Measurements from ENCODE around the gene CCSAP. TPM values are rescaled to one million over a fixed set of nuclear protein-coding genes. Genes with fewer than 3 reads are reported as not detected.

CCSAP gene
- total RNA-seq, 1 donor from 2014 or later: 8.3 TPM

DNA sequence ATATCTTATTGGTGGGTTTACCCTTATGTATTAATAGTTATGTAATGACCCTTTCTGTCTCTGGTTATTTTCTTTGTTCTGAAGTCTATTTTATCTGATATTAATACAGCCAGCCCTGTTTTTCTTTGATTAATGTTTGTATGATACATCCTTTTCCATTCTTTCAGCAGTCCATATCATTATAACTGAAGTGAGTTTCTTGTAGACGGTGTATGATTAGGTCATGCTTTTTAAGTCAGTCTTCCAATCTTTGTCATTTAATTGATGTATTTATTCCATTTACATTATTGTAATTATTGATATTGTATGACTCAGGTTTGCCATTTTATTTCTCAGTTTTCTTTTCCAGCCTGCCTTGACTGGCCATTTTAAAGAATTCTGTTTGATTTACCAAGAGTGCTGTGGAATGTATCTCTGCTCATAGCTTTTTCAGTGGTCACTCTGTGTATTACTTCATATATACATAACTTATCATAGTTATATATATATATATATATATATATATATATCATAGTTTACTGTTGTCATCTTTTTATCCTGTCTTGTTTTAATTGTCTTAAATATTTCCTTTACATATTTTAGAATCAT is 61.4 kb downstream of the CCSAP start:
- Mint-ChIP-seq H3K4me3 (no peak overlapping the region), H3K9me3 (peaks cover 13% of the 10 kb centered on the region), H3K27ac (no peak overlapping the region), H3K36me3 (peaks cover 11% of the 10 kb centered on the region), H3K4me1 (peaks cover 13% of the 10 kb centered on the region), H3K27me3 (ENCODE audit: low read depth) (no peaks in the 10 kb centered on the region)
- DNase-seq (ENCODE audit: low spot score in 2 of 2, unreplicated experiment in 2 of 2): no peak
- TF ChIP-seq, protein P1, sequence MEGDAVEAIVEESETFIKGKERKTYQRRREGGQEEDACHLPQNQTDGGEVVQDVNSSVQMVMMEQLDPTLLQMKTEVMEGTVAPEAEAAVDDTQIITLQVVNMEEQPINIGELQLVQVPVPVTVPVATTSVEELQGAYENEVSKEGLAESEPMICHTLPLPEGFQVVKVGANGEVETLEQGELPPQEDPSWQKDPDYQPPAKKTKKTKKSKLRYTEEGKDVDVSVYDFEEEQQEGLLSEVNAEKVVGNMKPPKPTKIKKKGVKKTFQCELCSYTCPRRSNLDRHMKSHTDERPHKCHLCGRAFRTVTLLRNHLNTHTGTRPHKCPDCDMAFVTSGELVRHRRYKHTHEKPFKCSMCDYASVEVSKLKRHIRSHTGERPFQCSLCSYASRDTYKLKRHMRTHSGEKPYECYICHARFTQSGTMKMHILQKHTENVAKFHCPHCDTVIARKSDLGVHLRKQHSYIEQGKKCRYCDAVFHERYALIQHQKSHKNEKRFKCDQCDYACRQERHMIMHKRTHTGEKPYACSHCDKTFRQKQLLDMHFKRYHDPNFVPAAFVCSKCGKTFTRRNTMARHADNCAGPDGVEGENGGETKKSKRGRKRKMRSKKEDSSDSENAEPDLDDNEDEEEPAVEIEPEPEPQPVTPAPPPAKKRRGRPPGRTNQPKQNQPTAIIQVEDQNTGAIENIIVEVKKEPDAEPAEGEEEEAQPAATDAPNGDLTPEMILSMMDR (IDR thresholded peaks at IDR 0.05; ENCODE audit: unreplicated experiment): no peak

- no peaks in the 10 kb centered on the region for H3K27me3 Mint-ChIP-seq (ENCODE audit: low read depth)
- DNase-seq (ENCODE audit: low spot score in 2 of 2, unreplicated experiment in 2 of 2): no peak
- no peak overlapping the region for H3K4me3 Mint-ChIP-seq
- H3K4me1 Mint-ChIP-seq: peaks cover 13% of the 10 kb centered on the region
- TF ChIP-seq, protein P1 (IDR thresholded peaks at IDR 0.05; ENCODE audit: unreplicated experiment): no peak
- H3K36me3 Mint-ChIP-seq: peaks cover 11% of the 10 kb centered on the region
- H3K27ac Mint-ChIP-seq: no peak overlapping the region
- H3K9me3 Mint-ChIP-seq: peaks cover 13% of the 10 kb centered on the region
These were observed 61.9 kb downstream of the CCSAP start for GRCh38 chr1:229280921-229281320.

- no peak for DNase-seq (ENCODE audit: low spot score in 2 of 2, unreplicated experiment in 2 of 2)
- Mint-ChIP-seq H3K4me1 (peaks cover 10% of the 10 kb centered on the region), H3K4me3 (no peak overlapping the region), H3K36me3 (peaks cover 13% of the 10 kb centered on the region), H3K9me3 (peaks cover 13% of the 10 kb centered on the region), H3K27ac (peak overlapping the region; percentile 73), H3K27me3 (ENCODE audit: low read depth) (no peaks in the 10 kb centered on the region)
- TF ChIP-seq, protein P1 (IDR thresholded peaks at IDR 0.05; ENCODE audit: unreplicated experiment): no peak
These were observed 62.6 kb downstream of the CCSAP start for GRCh38 chr1:229280037-229280828.

- Mint-ChIP-seq H3K4me1 (peaks cover 14% of the 10 kb centered on the region), H3K27me3 (ENCODE audit: low read depth) (no peaks in the 10 kb centered on the region), H3K4me3 (no peak overlapping the region), H3K9me3 (peaks cover 13% of the 10 kb centered on the region), H3K36me3 (peaks cover 13% of the 10 kb centered on the region), H3K27ac (no peak overlapping the region)
- TF ChIP-seq, protein P1 (IDR thresholded peaks at IDR 0.05; ENCODE audit: unreplicated experiment): no peak
- DNase-seq (ENCODE audit: low spot score in 2 of 2, unreplicated experiment in 2 of 2): no peak
These were observed 63.6 kb downstream of the CCSAP start for GRCh38 chr1:229279242-229279641.

- Mint-ChIP-seq H3K27me3 (ENCODE audit: low read depth) (no peaks in the 10 kb centered on the region), H3K4me1 (peaks cover 15% of the 10 kb centered on the region), H3K27ac (no peak overlapping the region), H3K9me3 (peaks cover 13% of the 10 kb centered on the region), H3K4me3 (no peak overlapping the region), H3K36me3 (peaks cover 12% of the 10 kb centered on the region)
- no peak for DNase-seq (ENCODE audit: low spot score in 2 of 2, unreplicated experiment in 2 of 2)
- TF ChIP-seq, protein P1 (IDR thresholded peaks at IDR 0.05; ENCODE audit: unreplicated experiment): no peak
These were observed 64.6 kb downstream of the CCSAP start for GRCh38 chr1:229278120-229278741.
